NT2/D1 (cell line): ENCODE measurements around the gene MPRIP.

Experiments
- DNase-seq: peaks from one replicate; pipeline ENCODE4 v3.0.0-alpha.2; 2011; ENCODE audit warnings: low read depth, low spot score
- H3K27me3 ChIP-seq: 2 replicates; pipeline ENCODE4 v1.6.0; 2011; ENCODE audit warnings: mild to moderate bottlenecking; ENCODE audit not compliant: insufficient read length, insufficient read depth
- H3K36me3 ChIP-seq: 2 replicates; pipeline ENCODE4 v1.6.1; 2011; ENCODE audit warnings: mild to moderate bottlenecking, low read length, mixed read lengths; ENCODE audit not compliant: insufficient read depth, insufficient read length
- H3K4me1 ChIP-seq: 2 replicates; pipeline ENCODE4 v1.5.1; 2011; ENCODE audit not compliant: insufficient read depth, insufficient read length
- H3K4me3 ChIP-seq: 2 replicates; pipeline ENCODE4 v1.5.1; 2011; ENCODE audit warnings: low read depth; ENCODE audit not compliant: insufficient read length
- H3K9ac ChIP-seq: 2 replicates; pipeline ENCODE4 v1.6.0; 2011; ENCODE audit warnings: low read depth; ENCODE audit not compliant: insufficient read length
- H3K9me3 ChIP-seq: 2 replicates; pipeline ENCODE4 v1.5.1; 2011; ENCODE audit warnings: mild to moderate bottlenecking, low read length; ENCODE audit not compliant: insufficient read depth
- SUZ12 ChIP-seq: IDR thresholded peaks from 2 replicates; pipeline ENCODE4 v1.6.1; 2011; ENCODE audit not compliant: insufficient read length, insufficient read depth; ENCODE audit errors: extremely low read depth
- YY1 ChIP-seq: IDR thresholded peaks from 2 replicates; pipeline ENCODE4 v1.6.1; 2011; ENCODE audit not compliant: insufficient read length, insufficient read depth
- ZNF274 ChIP-seq: IDR thresholded peaks from 2 replicates; pipeline ENCODE4 v1.6.1; 2011; ENCODE audit warnings: mild to moderate bottlenecking, low read depth, low read length

The MPRIP gene

DNA sequence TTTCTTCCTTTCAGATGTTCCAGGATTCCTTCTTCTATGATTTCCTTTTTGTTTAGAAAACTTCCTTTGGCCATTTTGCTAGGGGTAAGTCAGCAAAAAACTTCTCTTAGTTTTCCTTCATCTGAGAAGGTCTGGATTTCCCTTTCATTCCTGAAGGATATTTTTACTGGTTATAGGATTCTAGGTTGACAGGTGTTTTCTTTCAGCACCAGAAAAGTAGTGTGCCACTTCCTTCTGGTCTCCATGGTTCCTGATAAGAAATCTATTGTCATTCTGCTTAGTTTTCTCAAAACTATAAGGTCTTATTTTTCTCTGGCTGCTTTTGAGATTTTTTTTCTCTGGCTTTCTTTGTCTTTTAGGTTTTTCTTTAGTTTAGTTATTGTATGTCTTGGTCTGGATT, 27.6 kb downstream of the MPRIP start:
- Histone ChIP-seq H3K4me3 (no peak overlapping the region), H3K4me1 (no peaks in the 10 kb centered on the region), H3K27me3 (no peaks in the 10 kb centered on the region), H3K9me3 (0 out of 2 replicates have a peak, but pooled peaks cover 7% of the 10 kb centered on the region), H3K9ac (no peak overlapping the region), H3K36me3 (peaks cover 27% of the 10 kb centered on the region)
- TF ChIP-seq ZNF274, result no peak
- no peak for TF ChIP-seq YY1
- TF ChIP-seq SUZ12, result no peak
- no peak for DNase-seq

DNA sequence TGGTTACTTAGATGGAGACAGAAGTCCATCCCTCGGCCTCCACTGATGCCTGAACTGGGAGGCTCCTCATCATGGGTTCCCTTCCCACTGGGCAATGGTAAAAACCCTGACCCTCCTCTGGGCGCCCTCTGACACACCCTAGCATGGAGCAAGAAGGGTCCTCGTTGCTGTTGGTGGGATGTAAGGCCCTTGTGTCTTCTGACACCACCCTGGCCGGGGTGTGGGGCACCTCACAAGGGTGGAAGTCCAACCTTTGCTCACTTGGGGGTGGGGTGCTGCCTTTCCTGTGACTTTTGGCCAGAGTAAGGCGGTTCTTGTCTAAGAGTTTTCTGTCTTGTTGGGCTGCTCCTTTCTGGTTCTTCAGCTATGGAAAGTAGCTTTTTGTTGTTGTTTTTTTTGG, 28.7 kb downstream of the MPRIP start:
- no peaks in the 10 kb centered on the region for H3K4me1 ChIP-seq
- H3K9me3 ChIP-seq, result 0 out of 2 replicates have a peak, but pooled peaks cover 7% of the 10 kb centered on the region
- H3K36me3 ChIP-seq, result peaks cover 27% of the 10 kb centered on the region
- no peak overlapping the region for H3K9ac ChIP-seq
- no peak overlapping the region for H3K4me3 ChIP-seq
- H3K27me3 ChIP-seq, result no peaks in the 10 kb centered on the region
- no peak for TF ChIP-seq YY1
- no peak for TF ChIP-seq ZNF274
- TF ChIP-seq SUZ12, result no peak
- DNase-seq, result no peak

DNA sequence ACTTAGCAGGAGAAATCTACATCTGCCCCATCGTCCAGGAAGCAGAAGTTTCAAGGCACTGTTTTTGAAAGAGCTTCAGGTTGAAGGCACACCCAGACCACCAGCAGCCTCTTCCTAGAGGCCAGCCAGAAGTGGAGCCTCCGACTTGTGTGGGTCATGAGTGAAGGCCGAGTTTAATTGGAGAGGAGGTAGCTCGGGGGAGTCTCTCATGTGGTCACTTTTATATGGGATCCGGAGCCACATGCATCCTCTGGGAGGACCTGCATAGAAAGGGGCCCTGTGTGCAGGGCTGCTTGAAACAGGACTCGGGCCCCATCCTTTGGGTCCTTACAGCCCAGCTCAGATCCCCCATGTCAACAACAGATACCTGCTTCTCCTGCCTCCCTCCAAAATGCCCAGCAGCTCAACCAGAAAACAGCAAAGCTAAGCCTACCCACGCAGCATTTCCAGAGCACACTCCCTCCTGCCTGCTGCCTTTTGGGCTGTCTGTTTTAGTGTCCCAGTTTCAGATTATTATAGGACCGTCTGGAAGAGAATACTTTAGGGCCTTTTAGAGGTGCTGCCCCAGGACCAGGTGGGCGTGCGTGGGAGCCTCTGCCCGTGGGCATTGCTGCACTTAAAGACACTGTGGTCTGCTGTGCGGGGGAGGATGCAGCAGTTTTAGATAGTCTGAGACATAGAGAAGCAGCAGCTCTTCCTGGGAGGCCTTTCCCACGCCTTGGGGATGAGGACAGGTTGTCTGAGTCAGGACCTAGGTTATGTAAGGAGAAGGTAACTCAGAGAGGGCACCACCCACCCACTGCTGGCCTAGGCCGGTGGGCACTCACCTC, 29.5 kb downstream of the MPRIP start:
- Histone ChIP-seq H3K27me3 (no peaks in the 10 kb centered on the region), H3K36me3 (peaks cover 31% of the 10 kb centered on the region), H3K4me3 (no peak overlapping the region), H3K4me1 (no peaks in the 10 kb centered on the region), H3K9ac (no peak overlapping the region), H3K9me3 (0 out of 2 replicates have a peak, but pooled peaks cover 7% of the 10 kb centered on the region)
- no peak for TF ChIP-seq ZNF274
- TF ChIP-seq SUZ12, result no peak
- no peak for TF ChIP-seq YY1
- no peak for DNase-seq

DNA sequence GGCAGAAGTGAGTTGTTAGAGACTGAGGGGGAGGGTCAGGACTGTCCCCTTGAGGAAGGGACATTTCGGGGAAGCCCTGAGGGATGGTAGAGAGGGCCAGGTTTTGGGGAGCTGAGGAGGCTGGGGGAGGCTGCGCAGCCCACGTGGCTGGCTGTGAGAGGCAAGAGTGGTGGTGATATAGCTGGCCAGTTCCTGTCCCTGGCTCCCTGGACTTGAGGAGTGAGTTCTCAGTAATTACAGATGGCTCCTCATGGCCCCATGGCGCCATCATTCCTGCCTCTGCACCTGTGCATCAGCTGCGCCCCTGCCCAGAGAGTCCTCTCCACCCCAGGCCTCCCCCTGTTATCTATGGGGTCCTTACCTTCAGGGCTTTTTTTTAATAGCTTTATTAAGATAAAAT, 30.3 kb downstream of the MPRIP start:
- no peak for DNase-seq
- no peak overlapping the region for H3K4me3 ChIP-seq
- H3K4me1 ChIP-seq, result no peaks in the 10 kb centered on the region
- peaks cover 38% of the 10 kb centered on the region for H3K36me3 ChIP-seq
- 0 out of 2 replicates have a peak, but pooled peaks cover 7% of the 10 kb centered on the region for H3K9me3 ChIP-seq
- no peak for TF ChIP-seq ZNF274
- TF ChIP-seq YY1, result no peak
- no peak for TF ChIP-seq SUZ12
- no peaks in the 10 kb centered on the region for H3K27me3 ChIP-seq
- no peak overlapping the region for H3K9ac ChIP-seq

DNA sequence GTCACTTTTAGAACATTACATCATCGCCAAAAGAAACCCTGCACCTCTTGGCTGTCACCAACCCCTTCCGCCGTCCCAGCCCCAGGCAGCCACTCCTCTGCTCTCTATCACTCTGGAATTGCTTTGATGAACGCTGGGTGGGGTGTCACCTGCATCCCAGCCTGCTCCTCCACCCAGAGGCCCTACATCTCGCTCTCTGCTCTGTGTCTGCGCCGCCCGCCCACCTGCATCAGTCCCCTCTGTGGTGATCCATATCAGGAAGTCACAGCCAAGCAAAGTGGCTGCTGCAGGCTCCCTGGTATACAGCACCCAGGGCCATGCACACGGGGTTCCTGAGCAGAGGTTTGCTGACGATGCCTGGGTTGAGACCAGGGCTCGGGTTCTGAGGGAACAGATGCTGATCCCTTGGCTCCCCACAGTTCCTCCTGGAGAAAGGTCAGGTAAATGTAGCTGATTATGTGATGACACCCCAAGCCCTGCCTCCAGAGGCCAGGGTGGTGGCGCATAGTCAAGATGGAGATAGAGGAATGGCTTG, 30.8 kb downstream of the MPRIP start:
- TF ChIP-seq SUZ12 (no peak), YY1 (no peak), ZNF274 (no peak)
- no peak overlapping the region for H3K4me3 ChIP-seq
- H3K36me3 ChIP-seq, result peaks cover 44% of the 10 kb centered on the region
- H3K27me3 ChIP-seq, result no peaks in the 10 kb centered on the region
- 0 out of 2 replicates have a peak, but pooled peaks cover 7% of the 10 kb centered on the region for H3K9me3 ChIP-seq
- no peaks in the 10 kb centered on the region for H3K4me1 ChIP-seq
- no peak for DNase-seq
- no peak overlapping the region for H3K9ac ChIP-seq

DNA sequence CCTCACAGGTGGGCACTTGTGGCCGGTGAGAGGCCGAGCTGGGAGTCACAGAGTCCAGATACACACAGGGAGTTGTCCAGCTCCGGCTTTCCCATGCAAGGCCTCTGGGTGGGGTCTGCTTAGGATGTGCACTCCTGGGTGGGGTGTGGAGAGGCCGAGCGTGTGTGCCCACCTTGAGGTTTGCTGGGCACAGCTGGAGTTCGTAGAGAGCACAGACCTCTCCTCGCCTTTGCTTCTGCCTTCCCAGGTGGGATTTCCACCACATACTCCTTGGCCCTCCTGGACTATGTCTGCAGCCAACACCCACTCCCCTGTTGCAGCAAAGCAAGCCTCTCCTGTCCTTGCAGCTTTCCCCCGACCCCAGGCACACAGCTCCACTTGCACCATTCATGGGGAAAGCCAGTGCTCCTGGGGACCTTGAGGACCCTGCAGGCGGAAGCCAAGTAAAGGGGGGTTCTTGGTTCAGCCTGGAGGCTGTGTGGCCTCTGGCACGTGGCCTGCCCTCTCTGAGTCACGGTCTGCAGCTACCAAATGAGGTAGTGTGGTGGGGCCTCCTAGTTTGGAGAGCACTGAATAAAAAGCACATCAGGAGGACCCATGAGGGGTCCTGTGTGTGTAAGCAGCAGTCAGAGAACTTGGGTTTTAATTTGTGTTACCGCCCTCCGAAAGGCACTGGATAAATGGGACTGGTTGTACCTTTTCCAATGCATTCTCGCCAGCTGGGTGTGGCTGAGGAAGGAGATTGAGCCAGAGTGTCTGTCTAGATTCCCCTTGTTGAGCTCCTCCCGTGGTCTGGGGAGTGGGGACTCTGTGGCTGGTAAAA, 31.5 kb downstream of the MPRIP start:
- no peak overlapping the region for H3K9ac ChIP-seq
- DNase-seq, result no peak
- no peak overlapping the region for H3K4me3 ChIP-seq
- H3K27me3 ChIP-seq, result no peaks in the 10 kb centered on the region
- 0 out of 2 replicates have a peak, but pooled peaks cover 7% of the 10 kb centered on the region for H3K9me3 ChIP-seq
- no peak for TF ChIP-seq YY1
- no peak for TF ChIP-seq ZNF274
- TF ChIP-seq SUZ12, result no peak
- no peaks in the 10 kb centered on the region for H3K4me1 ChIP-seq
- peaks cover 51% of the 10 kb centered on the region for H3K36me3 ChIP-seq
